K562 (cell line): ENCODE measurements around the gene PIGQ. TPM values are rescaled to one million over a fixed set of nuclear protein-coding genes. Genes with fewer than 3 reads are reported as not detected.

Experiments
- FOXA3 ChIP-seq, 2 experiments: fragments of 450-650 bp in 1 of 2; sonication (generic) in 1 of 2; formaldehyde crosslinking; IDR thresholded peaks in 1 of 2; conservative IDR thresholded peaks in 1 of 2; 2 replicates each; pipeline versions ENCODE4 v1.4.0 to v1.8.0; 2020 to 2022; ENCODE audit warnings: mild to moderate bottlenecking in 2 of 2, missing genetic modification reagents in 1 of 2
- GABPB2 ChIP-seq: fragments of 250-450 bp; sonication (Bioruptor Pico); conservative IDR thresholded peaks from 2 replicates; pipeline ENCODE4 v1.5.1; 2021; ENCODE audit warnings: mild to moderate bottlenecking
- ILF3 ChIP-seq: fragments of 450-650 bp; IDR thresholded peaks from 2 replicates; pipeline ENCODE4 v1.6.1; 2018; ENCODE audit warnings: antibody characterized with exemption, mild to moderate bottlenecking, moderate library complexity, borderline replicate concordance
- JUNB ChIP-seq: fragments of 450-650 bp; formaldehyde crosslinking; conservative IDR thresholded peaks from 2 replicates; pipeline ENCODE4 v1.4.0; 2020; ENCODE audit warnings: mild to moderate bottlenecking
- KAT2B ChIP-seq: IDR thresholded peaks from one replicate; pipeline ENCODE4 v1.6.1; 2012; ENCODE audit warnings: low read depth, mild to moderate bottlenecking, control low read depth, inconsistent platforms, low read length, moderate library complexity
- KAT7 ChIP-seq: sonication (generic); formaldehyde crosslinking; IDR thresholded peaks from 2 replicates; pipeline ENCODE4 v1.8.0; 2022; ENCODE audit warnings: missing genetic modification reagents, mild to moderate bottlenecking, borderline replicate concordance
- POLR2G ChIP-seq: fragments of 200-400 bp; formaldehyde crosslinking; IDR thresholded peaks from 2 replicates; pipeline ENCODE4 v1.6.1; 2017; ENCODE audit warnings: low read depth, mild to moderate bottlenecking, antibody characterized with exemption, low read length, moderate library complexity
- PTBP1 ChIP-seq: fragments of 200-400 bp; formaldehyde crosslinking; IDR thresholded peaks from 2 replicates; pipeline ENCODE4 v1.6.1; 2017; ENCODE audit warnings: low read depth, low read length
- REST ChIP-seq, 2 experiments: fragments of 450-650 bp; formaldehyde crosslinking in 1 of 2; IDR thresholded peaks; 2 replicates each; pipeline versions ENCODE4 v1.4.0 to v1.6.1; 2014 to 2020; ENCODE audit warnings: mild to moderate bottlenecking in 2 of 2, borderline replicate concordance in 1 of 2, low read depth in 1 of 2
- ZNF263 ChIP-seq: sonication (generic); formaldehyde crosslinking; IDR thresholded peaks from 2 replicates; pipeline ENCODE4 v1.8.0; 2022; ENCODE audit warnings: mild to moderate bottlenecking, missing genetic modification reagents, borderline replicate concordance
- ZNF584 ChIP-seq: fragments of 200-800 bp; sonication (Bioruptor generic); IDR thresholded peaks from 2 replicates; pipeline ENCODE4 v1.6.1; 2016; ENCODE audit warnings: low read depth, mild to moderate bottlenecking, missing genetic modification characterization, missing compliant biosample characterization
- polyA plus RNA-seq, 8 experiments: library from polyadenylated mRNA; depleted of rRNA in 4 of 8; stranded (reverse) in 5 of 8; unstranded in 3 of 8; fragments of >200 nt; fragmentation: Nextera tagmentation in 2 of 8; fragmentation: Illumina TruSeq in 1 of 8; extraction: Ambion mirVana in 2 of 8; extraction: Trizol in 1 of 8; gene quantifications; 2 replicates each; pipeline versions ENCODE4 v1.2.1 to v1.2.3, GENCODE V29; 2011 to 2014; ENCODE audit warnings: inconsistent platforms in 1 of 8, missing spikeins in 1 of 8
- total RNA-seq, 7 experiments: library from RNA; depleted of rRNA in 6 of 7; stranded (reverse); fragments of >200 nt in 6 of 7; fragmentation: Illumina TruSeq in 2 of 7; extraction: Trizol in 2 of 7; gene quantifications; 2 replicates each; pipeline versions ENCODE4 v1.2.1 to v1.2.3, GENCODE V29; 2011 to 2021; ENCODE audit warnings: low replicate concordance in 1 of 7
- TF ChIP-seq, protein P1 (sequence below): sonication (generic); formaldehyde crosslinking; IDR thresholded peaks from 2 replicates; pipeline ENCODE4 v1.5.0; 2020; ENCODE audit warnings: missing genetic modification reagents
- TF ChIP-seq, protein P2 (sequence below): fragments of 200-800 bp; sonication (Bioruptor generic); IDR thresholded peaks from 2 replicates; pipeline ENCODE4 v1.6.1; 2017; ENCODE audit warnings: missing genetic modification characterization, missing compliant biosample characterization

Gene PIGQ
- total and polyA plus RNA-seq, 9 of the 15 experiments (the other 6 are each of a cell fraction or from before 2014, with no cell fraction given) = 0.20 to 49.6 (median 11.7) TPM

DNA sequence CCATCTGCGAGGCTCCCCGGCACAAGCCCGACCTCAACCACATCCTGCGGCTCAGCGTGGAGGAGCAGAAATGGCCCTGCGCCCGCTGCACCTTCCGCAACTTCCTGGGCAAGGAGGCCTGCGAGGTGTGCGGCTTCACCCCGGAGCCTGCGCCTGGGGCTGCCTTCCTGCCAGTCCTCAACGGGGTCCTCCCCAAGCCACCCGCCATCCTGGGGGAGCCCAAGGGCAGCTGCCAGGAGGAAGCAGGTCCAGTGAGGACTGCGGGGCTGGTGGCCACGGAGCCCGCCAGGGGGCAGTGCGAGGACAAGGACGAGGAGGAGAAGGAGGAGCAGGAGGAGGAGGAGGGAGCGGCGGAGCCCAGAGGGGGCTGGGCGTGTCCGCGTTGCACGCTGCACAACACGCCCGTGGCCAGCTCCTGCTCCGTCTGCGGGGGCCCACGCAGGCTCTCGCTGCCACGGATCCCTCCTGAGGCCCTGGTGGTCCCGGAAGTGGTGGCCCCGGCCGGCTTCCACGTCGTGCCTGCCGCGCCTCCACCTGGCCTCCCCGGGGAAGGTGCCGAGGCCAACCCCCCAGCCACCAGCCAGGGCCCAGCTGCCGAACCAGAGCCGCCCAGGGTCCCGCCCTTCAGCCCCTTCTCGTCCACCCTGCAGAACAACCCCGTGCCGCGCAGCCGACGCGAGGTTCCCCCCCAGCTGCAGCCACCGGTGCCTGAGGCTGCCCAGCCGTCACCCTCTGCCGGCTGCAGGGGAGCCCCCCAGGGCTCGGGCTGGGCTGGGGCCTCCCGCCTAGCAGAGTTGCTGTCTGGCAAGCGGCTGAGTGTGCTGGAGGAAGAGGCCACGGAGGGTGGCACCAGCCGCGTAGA is 22.6 kb upstream of the PIGQ start (continued):
- TF ChIP-seq POLR2G (no peak; the same call in 1 of the 2 replicates), FOXA3 (CRISPR knock-in tag; conservative IDR thresholded peaks at IDR 0.05 in 1 of 2, IDR thresholded peaks at IDR 0.05 in 1 of 2) (no peak), ZNF263 (peak; percentile 100), JUNB (CRISPR knock-in tag) (no peak), GABPB2 (no peak), PTBP1 (no peak), ZNF584 (CRISPR knock-in tag) (no peak), KAT2B (no peak), REST (IDR thresholded peaks at IDR 0.05; ENCODE audit: borderline replicate concordance) (peak; percentile 52; the same call in 1 of the 2 replicates), REST (CRISPR knock-in tag; IDR thresholded peaks at IDR 0.05; ENCODE audit: low read depth) (no peak), ILF3 (no peak), KAT7 (CRISPR knock-in tag) (no peak)
- TF ChIP-seq, protein P1, sequence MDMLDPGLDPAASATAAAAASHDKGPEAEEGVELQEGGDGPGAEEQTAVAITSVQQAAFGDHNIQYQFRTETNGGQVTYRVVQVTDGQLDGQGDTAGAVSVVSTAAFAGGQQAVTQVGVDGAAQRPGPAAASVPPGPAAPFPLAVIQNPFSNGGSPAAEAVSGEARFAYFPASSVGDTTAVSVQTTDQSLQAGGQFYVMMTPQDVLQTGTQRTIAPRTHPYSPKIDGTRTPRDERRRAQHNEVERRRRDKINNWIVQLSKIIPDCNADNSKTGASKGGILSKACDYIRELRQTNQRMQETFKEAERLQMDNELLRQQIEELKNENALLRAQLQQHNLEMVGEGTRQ (CRISPR knock-in tag) = no peak
- TF ChIP-seq, protein P2, sequence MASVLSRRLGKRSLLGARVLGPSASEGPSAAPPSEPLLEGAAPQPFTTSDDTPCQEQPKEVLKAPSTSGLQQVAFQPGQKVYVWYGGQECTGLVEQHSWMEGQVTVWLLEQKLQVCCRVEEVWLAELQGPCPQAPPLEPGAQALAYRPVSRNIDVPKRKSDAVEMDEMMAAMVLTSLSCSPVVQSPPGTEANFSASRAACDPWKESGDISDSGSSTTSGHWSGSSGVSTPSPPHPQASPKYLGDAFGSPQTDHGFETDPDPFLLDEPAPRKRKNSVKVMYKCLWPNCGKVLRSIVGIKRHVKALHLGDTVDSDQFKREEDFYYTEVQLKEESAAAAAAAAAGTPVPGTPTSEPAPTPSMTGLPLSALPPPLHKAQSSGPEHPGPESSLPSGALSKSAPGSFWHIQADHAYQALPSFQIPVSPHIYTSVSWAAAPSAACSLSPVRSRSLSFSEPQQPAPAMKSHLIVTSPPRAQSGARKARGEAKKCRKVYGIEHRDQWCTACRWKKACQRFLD (CRISPR knock-in tag) = no peak
